Neural cell (in vitro differentiated cells): ENCODE results near the gene NKAIN4. TPM values are rescaled to one million over a fixed set of nuclear protein-coding genes. Genes with fewer than 3 reads are reported as not detected.

Experiments used
- H2AFZ ChIP-seq: fragments of 200-600, 300-800 bp; sonication (generic), shearing (Covaris generic); 2 replicates; pipeline ENCODE4 v1.6.0; 2014; ENCODE audit warnings: low read depth, mild to moderate bottlenecking, antibody characterized with exemption, low read length, moderate library complexity
- H3F3A ChIP-seq: fragments of 200-600 bp; shearing (Covaris generic); 2 replicates; pipeline ENCODE4 v1.6.1; 2016; ENCODE audit warnings: mild to moderate bottlenecking, moderate library complexity, mixed read lengths, antibody characterized with exemption, low read length; ENCODE audit not compliant: insufficient read depth, poor library complexity, severe bottlenecking
- H3K27ac ChIP-seq: fragments of 200-600, 300-800 bp; sonication (generic), shearing (Covaris generic); 2 replicates; pipeline ENCODE4 v1.5.1; 2014; ENCODE audit warnings: mild to moderate bottlenecking, low read length, moderate library complexity
- H3K27me3 ChIP-seq: fragments of 300-800, 200-600 bp; sonication (generic), shearing (Covaris generic); 2 replicates; pipeline ENCODE4 v1.6.0; 2014; ENCODE audit warnings: mild to moderate bottlenecking, low read depth, low read length, moderate library complexity; ENCODE audit not compliant: insufficient read depth
- H3K36me3 ChIP-seq: fragments of 300-800, 200-600 bp; sonication (generic), shearing (Covaris generic); 2 replicates; pipeline ENCODE4 v1.5.1; 2014; ENCODE audit warnings: mild to moderate bottlenecking, antibody characterized with exemption, low read length, moderate library complexity; ENCODE audit not compliant: insufficient read depth
- H3K4me2 ChIP-seq: fragments of 300-800, 200-600 bp; sonication (generic), shearing (Covaris generic); 2 replicates; pipeline ENCODE4 v1.6.0; 2014; ENCODE audit warnings: mild to moderate bottlenecking, low read length
- H3K4me3 ChIP-seq: fragments of 300-800, 200-600 bp; sonication (generic), shearing (Covaris generic); 2 replicates; pipeline ENCODE4 v1.5.1; 2014; ENCODE audit warnings: mild to moderate bottlenecking, low read length, moderate library complexity
- H3K79me2 ChIP-seq: fragments of 200-600 bp; shearing (Covaris generic); replicated peaks from 2 replicates; pipeline ENCODE4 v1.6.0; 2014; ENCODE audit warnings: mild to moderate bottlenecking, low read length, moderate library complexity; ENCODE audit not compliant: insufficient read depth
- H3K9ac ChIP-seq: fragments of 300-800, 200-600 bp; sonication (generic), shearing (Covaris generic); 2 replicates; pipeline ENCODE4 v1.6.1; 2016; ENCODE audit warnings: mild to moderate bottlenecking, low read length, mixed read lengths
- H3K9me2 ChIP-seq: fragments of 200-600 bp; shearing (Covaris generic); 2 replicates; pipeline ENCODE4 v1.6.1; 2016; ENCODE audit warnings: mild to moderate bottlenecking, low read length, mixed read lengths; ENCODE audit not compliant: insufficient read depth
- H3K9me3 ChIP-seq: fragments of 200-600, 300-800 bp; sonication (generic), shearing (Covaris generic); 2 replicates; pipeline ENCODE4 v1.6.1; 2016; ENCODE audit warnings: mild to moderate bottlenecking, mixed run types, low read length, moderate library complexity, mixed read lengths
- H4K20me1 ChIP-seq: fragments of 200-600 bp; shearing (Covaris generic); 2 replicates; pipeline ENCODE4 v1.6.1; 2016; ENCODE audit warnings: mild to moderate bottlenecking, mixed run types; ENCODE audit not compliant: insufficient read depth
- CTCF ChIP-seq: fragments of 450-650 bp; IDR thresholded peaks from 2 replicates; pipeline ENCODE4 v1.5.1; 2014; ENCODE audit warnings: antibody characterized with exemption, mild to moderate bottlenecking, moderate library complexity; ENCODE audit not compliant: poor library complexity, severe bottlenecking
- EP300 ChIP-seq: fragments of 450-650 bp; conservative IDR thresholded peaks from 2 replicates; pipeline ENCODE4 v1.6.1; 2014; ENCODE audit warnings: antibody characterized with exemption, mild to moderate bottlenecking, moderate library complexity; ENCODE audit not compliant: poor library complexity, severe bottlenecking
- EZH2 ChIP-seq: fragments of 200-600, 300-800 bp; shearing (Covaris generic), sonication (generic); IDR thresholded peaks from 2 replicates; pipeline ENCODE4 v1.6.1; 2014; ENCODE audit warnings: antibody characterized with exemption, low read length, borderline replicate concordance, mild to moderate bottlenecking; ENCODE audit not compliant: insufficient read depth, poor library complexity, severe bottlenecking
- MXI1 ChIP-seq: fragments of 450-650 bp; conservative IDR thresholded peaks from 2 replicates; pipeline ENCODE4 v1.6.1; 2014; ENCODE audit warnings: antibody characterized with exemption, mild to moderate bottlenecking; ENCODE audit not compliant: poor library complexity, severe bottlenecking
- POLR2AphosphoS5 ChIP-seq: IDR thresholded peaks from 2 replicates; pipeline ENCODE4 v1.6.1; 2012
- RAD21 ChIP-seq: fragments of 450-650 bp; conservative IDR thresholded peaks from 2 replicates; pipeline ENCODE4 v1.6.1; 2014; ENCODE audit warnings: antibody characterized with exemption, mild to moderate bottlenecking, moderate library complexity
- REST ChIP-seq: IDR thresholded peaks from 2 replicates; pipeline ENCODE4 v1.6.1; 2012; ENCODE audit warnings: borderline replicate concordance
- SMC3 ChIP-seq: fragments of 450-650 bp; conservative IDR thresholded peaks from 2 replicates; pipeline ENCODE4 v1.6.1; 2014; ENCODE audit warnings: antibody characterized with exemption, mild to moderate bottlenecking, moderate library complexity; ENCODE audit not compliant: poor library complexity
- TAF1 ChIP-seq: IDR thresholded peaks from 2 replicates; pipeline ENCODE4 v1.6.1; 2012; ENCODE audit warnings: low read depth
- polyA plus RNA-seq: library from polyadenylated mRNA; depleted of rRNA; stranded (reverse); fragments of >200 nt; gene quantifications from 2 replicates; pipeline ENCODE4 v1.2.3, GENCODE V29; 2014

Gene NKAIN4
- polyA plus RNA-seq, 1 donor from 2014 or later, result 11.2 TPM

- Histone ChIP-seq H3K36me3 (no peaks in the 10 kb centered on the region), H3K9me3 (no peaks in the 10 kb centered on the region), H4K20me1 (no peaks in the 10 kb centered on the region), H3K27me3 (no peaks in the 10 kb centered on the region), H3K4me2 (no peak overlapping the region), H3K9me2 (no peaks in the 10 kb centered on the region), H3K4me3 (no peak overlapping the region), H3F3A (no peaks in the 10 kb centered on the region), H2AFZ (no peak overlapping the region), H3K27ac (no peak overlapping the region), H3K79me2 (no peaks in the 10 kb centered on the region), H3K9ac (no peak overlapping the region)
- no peak for TF ChIP-seq REST
- no peak for TF ChIP-seq MXI1
- TF ChIP-seq SMC3, result no peak
- no peak for TF ChIP-seq RAD21
- TF ChIP-seq TAF1, result no peak
- TF ChIP-seq EZH2, result no peak
- TF ChIP-seq CTCF, result no peak
- no peak for TF ChIP-seq EP300
- TF ChIP-seq POLR2AphosphoS5, result no peak
These were observed 13.0 kb downstream of the NKAIN4 start for GRCh38 chr20:63241272-63241671.

GRCh38 chr20:63240004-63240403 is 14.3 kb downstream of the NKAIN4 start:
- no peaks in the 10 kb centered on the region for H3K9me3 ChIP-seq
- H3K4me3 ChIP-seq, result no peak overlapping the region
- no peaks in the 10 kb centered on the region for H3F3A ChIP-seq
- no peaks in the 10 kb centered on the region for H3K79me2 ChIP-seq
- no peak overlapping the region for H2AFZ ChIP-seq
- no peak for TF ChIP-seq EP300
- TF ChIP-seq CTCF, result no peak
- no peak overlapping the region for H3K27ac ChIP-seq
- H3K27me3 ChIP-seq, result no peaks in the 10 kb centered on the region
- H4K20me1 ChIP-seq, result no peaks in the 10 kb centered on the region
- H3K4me2 ChIP-seq, result no peak overlapping the region
- H3K9ac ChIP-seq, result no peak overlapping the region
- H3K36me3 ChIP-seq, result no peaks in the 10 kb centered on the region
- H3K9me2 ChIP-seq, result no peaks in the 10 kb centered on the region
